Astrocyte of the spinal cord (primary cell): ENCODE results near the gene PLEKHA7.
A peak's percentile ranks its signal among the peaks of the same experiment; 100 is the strongest.

ENCODE experiments used
- DNase-seq: peaks from one replicate; pipeline ENCODE4 v3.0.0; 2011; ENCODE audit warnings: low read depth, low spot score
- H3K4me3 ChIP-seq: 2 replicates; pipeline ENCODE4 v1.5.1; 2011; ENCODE audit warnings: low read depth, mild to moderate bottlenecking, low read length, moderate library complexity
- in situ Hi-C: cut with HindIII; loops from 2 replicates; pipeline ENCODE4 v1.10.0; 2017; ENCODE audit warnings: low sequenced_read_pairs
- TF ChIP-seq, protein P1 (sequence below): IDR thresholded peaks from 2 replicates; pipeline ENCODE4 v1.5.1; 2012; ENCODE audit warnings: low read depth, mild to moderate bottlenecking, low read length, inconsistent platforms

PLEKHA7 gene

DNA sequence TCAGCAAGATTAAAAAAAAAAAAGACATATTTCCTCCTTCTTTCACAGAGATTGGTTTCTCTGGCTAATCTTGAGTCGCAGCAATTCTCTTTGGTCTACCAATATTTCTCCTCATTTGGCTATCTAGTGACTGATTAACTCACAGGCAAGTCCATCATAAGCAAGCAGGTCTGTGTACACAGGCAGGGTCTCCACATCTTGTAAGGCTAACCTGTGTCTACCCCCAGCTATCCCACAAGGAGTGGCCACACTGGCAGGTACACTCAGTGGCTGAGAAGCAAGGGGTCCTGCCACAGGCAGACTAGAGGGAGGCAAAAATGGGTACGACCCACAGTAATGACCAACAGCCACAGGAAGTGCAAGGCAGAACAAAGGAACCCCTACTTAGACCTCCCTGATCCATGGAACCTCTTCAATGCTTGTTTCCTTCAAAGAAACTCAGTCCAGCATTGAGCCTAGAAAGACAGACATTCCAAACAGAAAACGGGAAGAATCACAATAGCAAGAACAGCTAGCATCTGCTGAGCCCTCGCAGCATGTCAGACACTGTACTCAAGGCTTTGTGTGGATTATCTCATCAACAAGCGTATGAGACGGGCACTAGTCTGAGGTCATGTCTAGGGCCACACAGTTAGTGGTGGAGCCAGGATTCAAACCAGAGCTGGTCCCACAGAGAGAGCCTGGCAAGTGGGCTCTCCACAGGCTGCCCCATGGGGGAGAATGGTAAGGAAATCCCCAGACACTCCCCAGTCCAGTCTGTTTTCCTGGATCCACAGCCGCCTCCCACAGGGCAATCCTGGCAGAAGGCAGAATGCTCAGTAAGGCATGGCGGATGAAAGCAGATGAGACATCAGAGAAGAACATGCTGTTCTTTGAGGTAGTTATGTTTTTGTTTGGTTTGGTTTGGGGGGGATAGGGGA is 34.3 kb downstream of the PLEKHA7 start:
- DNase-seq: peak; percentile 13
- no peak overlapping the region for H3K4me3 ChIP-seq
- in situ Hi-C loops: no loop called here
- TF ChIP-seq, protein P1, sequence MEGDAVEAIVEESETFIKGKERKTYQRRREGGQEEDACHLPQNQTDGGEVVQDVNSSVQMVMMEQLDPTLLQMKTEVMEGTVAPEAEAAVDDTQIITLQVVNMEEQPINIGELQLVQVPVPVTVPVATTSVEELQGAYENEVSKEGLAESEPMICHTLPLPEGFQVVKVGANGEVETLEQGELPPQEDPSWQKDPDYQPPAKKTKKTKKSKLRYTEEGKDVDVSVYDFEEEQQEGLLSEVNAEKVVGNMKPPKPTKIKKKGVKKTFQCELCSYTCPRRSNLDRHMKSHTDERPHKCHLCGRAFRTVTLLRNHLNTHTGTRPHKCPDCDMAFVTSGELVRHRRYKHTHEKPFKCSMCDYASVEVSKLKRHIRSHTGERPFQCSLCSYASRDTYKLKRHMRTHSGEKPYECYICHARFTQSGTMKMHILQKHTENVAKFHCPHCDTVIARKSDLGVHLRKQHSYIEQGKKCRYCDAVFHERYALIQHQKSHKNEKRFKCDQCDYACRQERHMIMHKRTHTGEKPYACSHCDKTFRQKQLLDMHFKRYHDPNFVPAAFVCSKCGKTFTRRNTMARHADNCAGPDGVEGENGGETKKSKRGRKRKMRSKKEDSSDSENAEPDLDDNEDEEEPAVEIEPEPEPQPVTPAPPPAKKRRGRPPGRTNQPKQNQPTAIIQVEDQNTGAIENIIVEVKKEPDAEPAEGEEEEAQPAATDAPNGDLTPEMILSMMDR: no peak

DNA sequence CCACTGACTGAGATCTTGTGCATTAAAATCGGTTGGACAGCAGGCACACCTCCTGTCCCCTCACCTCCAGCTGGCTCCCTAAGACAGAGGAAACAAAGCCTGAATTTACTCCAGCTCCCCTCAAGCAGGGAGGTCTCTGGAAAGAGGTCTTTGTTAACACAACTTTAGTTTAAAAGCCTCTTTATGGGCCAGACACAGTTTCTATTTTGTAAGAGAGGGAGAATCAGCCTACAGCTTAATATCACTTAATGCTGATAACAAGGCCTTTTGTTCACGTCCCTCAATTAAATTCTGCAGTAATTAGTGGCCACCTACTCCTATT is 36.3 kb downstream of the PLEKHA7 start:
- in situ Hi-C loops: no loop called here
- no peak for DNase-seq
- TF ChIP-seq, protein P1: no peak
- no peak overlapping the region for H3K4me3 ChIP-seq

DNA sequence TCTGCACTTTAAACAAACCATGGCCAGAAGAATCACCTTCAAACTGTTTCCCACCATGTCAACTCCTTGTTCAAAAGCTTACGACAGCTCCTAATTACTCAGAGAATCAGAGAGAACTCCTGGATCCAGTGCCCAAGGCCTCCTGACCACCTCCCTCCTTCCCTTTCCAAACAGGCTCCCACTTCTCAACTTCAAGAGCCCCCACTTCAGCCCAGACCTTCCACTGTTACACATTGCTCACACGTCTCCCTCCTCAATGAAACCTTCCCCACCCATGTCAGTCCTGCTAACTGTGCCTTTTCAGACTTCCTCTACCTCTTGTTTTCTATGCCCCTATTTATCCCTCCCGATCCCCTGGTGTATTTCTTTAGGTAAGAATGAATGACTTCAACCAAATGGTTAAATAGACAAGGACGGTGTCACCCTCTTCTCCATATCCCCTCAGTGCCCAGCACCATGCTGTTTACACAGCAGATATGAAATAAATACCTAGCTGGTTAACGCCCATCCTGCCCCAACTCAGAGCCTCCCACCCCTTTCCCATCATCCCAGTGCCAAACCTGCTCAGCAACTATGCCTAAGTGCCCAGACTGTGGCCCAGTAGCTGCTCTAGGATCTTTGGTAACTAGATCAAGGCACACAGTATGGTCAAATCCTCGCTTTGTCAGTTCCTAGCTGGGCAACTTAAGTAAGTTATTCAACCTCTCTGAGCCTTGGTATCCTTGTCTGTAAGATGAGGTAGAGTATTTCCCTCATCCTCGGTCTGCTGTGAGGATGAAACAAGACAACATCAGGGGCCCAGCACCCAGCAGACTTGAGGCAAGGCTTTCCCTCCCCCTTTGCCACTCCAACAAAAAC is 36.8 kb downstream of the PLEKHA7 start:
- H3K4me3 ChIP-seq: no peak overlapping the region
- in situ Hi-C loops: no loop called here
- TF ChIP-seq, protein P1: no peak
- DNase-seq: no peak

DNA sequence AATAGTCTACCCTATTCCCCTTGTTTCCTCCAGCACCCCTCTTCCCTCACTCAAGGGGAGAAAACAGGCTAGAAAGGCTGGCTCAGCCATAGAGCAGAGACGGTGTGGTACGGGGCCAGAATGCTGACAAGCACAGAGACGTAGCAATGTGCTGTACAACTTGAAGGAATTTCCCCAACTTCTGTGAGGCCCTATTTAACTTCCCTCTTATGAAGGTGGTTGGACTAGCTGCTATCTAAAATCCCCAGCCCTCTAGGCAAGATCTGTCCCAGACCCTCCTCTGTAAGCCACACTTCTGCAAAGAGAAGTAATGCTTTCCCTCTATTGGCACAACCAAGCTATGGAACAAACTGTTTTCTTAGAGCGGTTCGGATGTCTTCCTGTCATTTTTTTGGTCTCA is 37.8 kb downstream of the PLEKHA7 start:
- in situ Hi-C loops: no loop called here
- TF ChIP-seq, protein P1: no peak
- H3K4me3 ChIP-seq: no peak overlapping the region
- no peak for DNase-seq

DNA sequence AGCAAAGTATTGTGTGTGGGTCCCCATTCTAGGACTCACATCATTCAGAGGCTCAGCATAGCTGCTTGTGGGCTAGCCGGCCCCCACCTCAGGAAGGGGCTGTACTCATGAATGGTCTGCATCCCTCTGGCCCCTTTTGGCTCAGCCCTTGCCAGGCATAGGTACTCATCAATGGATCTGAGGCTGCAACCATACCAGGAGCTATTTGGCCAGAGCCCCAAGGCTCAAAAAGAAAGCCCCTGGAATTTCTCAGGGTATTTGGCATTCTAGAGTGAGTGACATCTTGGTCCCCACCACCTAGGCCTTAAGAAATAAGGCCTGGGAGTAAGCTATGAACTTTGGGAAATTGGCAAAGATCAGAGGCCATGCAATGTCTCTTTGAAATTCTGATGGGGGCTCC is 38.3 kb downstream of the PLEKHA7 start:
- no peak for DNase-seq
- in situ Hi-C loops: no loop called here
- TF ChIP-seq, protein P1: no peak
- no peak overlapping the region for H3K4me3 ChIP-seq

DNA sequence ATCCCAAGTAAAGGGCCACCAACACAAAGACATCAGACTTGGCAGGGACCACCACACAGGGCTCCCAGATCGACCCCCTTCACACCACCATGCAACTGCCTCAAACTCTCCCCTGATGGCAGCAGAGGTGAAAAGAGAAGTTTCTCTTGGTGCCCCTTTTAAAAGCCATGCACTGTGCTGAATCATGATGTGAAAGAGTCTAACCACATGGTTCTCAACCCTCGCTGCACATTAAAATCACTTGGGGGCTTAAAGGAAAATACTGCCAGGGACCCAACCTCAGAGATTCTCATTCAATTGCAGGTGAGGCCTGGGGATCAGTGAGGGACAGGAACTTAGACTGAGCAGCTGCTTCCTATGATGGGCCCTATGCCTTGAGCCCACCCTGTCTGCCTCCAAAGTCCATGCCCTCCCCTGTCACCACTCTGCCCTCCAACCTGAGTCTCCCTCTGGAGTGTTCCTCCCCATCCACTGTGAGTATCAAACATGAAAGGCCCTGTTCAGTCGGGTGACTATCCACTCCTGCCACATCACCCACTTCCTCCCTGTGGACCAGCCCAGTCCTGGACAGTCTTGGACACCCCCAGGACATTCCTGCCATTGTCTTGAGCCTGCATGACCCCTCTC is 40.8 kb downstream of the PLEKHA7 start:
- in situ Hi-C loops: no loop called here
- TF ChIP-seq, protein P1: no peak

More for the DNA sequence above, 40.8 kb downstream of the PLEKHA7 start:
- DNase-seq: no peak
- H3K4me3 ChIP-seq: no peak overlapping the region
